HG03066 (cell line): ENCODE results near the gene TBC1D22A.

Experiments
- ATAC-seq: cut with Tn5 transposase; IDR thresholded peaks from one replicate; pipeline ENCODE4 v1.9.1; 2021; ENCODE audit warnings: low read depth; ENCODE audit not compliant: unreplicated experiment

TBC1D22A gene

GRCh38 chr22:46942799-46943785 lies 180.6 kb downstream of the TBC1D22A start:
- no peak for ATAC-seq

GRCh38 chr22:46945481-46945880 lies 183.0 kb downstream of the TBC1D22A start:
- no peak for ATAC-seq

DNA sequence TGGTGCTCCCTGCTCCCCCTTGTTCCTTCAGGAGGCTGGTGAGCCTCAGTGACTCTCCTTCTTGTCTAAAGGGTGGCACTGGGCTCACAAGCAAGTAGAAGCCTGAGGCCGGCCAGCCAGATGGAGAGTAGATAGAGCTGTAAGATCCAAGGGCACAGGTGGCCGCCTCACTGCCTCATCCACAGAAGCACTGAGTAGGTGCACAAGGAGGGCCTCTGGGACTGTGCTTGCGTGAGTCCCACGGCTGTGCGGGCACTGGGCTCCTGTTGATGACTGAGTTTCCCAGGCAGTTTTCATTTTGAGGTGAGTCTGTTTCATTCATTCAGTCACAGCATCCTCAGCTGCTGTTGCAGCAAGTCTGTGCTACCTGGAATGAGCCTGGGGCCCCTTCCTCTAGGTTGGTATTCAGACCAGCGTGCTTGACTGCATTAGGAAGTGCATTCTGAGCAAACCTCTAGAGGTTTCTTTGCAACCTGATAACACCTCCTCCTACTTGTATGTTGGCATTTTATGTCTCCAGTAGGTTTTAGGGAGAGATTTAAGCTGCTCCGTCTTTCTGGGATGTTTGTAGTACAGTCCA lies 184.0 kb downstream of the TBC1D22A start:
- ATAC-seq = no peak

GRCh38 chr22:46947516-46948257 lies 185.2 kb downstream of the TBC1D22A start:
- no peak for ATAC-seq

DNA sequence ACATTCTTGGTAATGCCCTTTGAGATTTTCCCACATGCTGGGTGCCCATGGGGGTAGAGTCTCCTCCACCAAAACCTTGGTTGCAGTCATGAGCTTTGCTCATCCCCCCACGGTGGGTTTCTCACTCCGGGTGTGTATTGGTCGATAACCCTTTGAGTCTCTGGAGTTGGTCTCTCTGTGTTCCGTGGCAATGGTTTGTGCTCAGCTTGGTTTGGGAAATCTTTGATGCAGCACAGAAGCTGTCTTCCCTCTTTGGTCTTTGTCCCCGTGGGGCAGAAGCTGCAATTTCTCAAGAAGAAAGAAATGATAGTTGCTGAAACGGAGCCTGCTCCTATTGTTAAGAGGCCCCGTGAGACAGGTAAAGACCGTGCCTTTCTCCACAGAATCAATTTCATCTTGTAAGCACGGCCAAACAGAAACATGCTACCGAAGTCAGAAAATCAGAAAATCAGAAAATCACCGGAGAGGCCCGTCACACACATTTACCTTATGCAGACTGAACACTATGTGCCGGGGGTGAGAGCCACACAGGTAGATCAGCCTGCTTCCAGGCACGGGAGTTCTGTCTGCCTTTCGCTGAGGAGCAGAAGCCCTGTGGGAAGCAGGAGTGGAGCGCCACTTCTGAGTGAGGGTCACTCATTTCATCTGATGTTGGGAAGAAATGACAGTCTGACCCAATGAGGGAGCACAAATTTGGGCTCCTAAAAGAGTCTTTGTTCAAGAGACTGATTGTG lies 186.1 kb downstream of the TBC1D22A start:
- no peak for ATAC-seq

- no peak for ATAC-seq
Observed at GRCh38 chr22:46951350-46951749, 188.9 kb downstream of the TBC1D22A start.

GRCh38 chr22:46951973-46952372 lies 189.5 kb downstream of the TBC1D22A start:
- ATAC-seq = no peak

DNA sequence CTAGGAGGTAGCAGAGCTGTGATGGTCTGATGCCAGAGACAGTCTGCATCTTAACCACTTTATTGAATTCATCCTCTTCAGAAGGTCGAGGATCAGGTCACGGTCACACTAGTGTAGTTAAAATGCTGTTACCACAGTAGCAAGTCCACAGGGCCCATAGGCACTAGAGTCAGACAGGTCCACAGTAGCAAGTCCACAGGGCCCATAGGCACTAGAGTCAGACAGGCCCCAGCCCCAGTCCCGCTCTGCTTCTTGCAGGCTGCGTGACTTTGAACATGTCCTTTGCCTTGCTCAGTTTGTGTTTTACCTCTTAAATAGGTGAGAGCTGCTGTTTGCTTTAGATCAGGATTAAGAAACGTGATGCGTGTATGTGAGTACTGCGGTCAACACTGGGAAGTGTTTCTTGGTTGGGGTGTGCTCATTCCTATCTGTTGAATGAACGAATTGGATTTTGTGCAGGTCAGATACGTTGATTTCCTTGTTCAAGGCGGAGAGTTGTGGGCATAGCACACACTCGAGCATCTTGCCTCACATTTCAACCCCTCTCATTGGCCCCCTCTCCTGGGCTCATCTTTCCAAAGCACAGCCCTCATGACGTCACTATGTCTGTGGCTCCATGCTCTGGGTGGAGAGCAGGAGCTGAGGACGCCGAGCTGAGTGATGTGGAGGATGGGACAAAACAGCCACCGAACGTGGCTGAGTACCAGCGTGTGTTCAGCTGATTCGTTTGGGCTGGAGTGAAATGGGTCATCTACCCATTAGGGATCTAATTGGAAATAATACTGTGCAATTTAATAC lies 191.7 kb downstream of the TBC1D22A start:
- ATAC-seq = no peak

DNA sequence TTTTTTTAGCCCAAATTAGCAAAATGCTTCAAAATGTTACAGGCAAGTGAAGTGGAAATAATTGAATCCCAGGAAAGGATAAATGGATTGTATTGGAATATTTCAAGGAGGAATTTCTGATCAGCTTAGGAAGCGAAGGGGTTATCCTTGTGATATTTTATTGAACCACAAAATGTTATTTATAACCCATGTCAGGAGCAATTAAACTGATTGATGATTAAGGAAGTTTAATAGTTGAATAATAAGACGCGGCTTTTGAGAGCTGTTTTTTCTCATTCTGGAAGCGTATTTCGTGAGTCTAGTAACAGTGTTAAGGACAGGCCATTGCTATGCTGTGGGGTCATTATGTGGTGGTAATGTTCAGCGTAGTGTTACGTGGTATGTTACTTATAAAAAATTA lies 192.3 kb downstream of the TBC1D22A start:
- no peak for ATAC-seq

DNA sequence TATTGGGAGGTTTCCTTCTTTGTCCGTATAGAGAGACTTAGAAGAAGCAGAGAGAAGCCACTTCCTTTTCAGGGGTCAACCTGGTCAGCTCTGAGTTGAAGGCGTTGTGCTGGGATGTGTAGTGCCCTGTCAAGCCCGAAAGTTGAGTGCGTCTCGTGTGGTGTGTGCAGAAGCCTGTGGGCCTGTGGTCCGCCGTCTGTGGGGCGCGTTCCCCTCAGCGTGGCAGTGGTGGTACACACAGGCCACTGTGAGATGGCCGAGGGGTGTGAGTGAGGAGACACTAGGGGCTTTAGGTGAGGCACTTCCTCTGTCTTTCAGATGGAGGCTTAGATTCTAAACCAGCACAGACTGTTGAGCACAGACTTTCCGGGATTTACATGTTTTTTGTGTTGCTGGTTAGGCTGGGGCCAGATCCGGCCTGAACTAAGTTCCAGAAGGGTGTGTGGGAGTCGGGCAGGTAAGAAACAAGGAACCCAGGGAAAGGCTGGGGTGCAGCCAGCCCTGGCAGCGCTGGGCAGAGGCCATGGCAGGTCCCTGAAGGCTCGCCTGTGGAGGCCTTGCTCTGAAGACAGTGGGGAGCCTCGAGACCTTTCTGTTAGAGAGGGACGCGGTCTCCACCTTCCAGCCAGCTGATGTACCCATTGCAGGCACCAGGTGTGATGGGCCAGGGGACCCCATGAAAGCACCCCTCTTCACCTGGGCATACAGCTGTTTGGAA lies 194.2 kb downstream of the TBC1D22A start:
- no peak for ATAC-seq

DNA sequence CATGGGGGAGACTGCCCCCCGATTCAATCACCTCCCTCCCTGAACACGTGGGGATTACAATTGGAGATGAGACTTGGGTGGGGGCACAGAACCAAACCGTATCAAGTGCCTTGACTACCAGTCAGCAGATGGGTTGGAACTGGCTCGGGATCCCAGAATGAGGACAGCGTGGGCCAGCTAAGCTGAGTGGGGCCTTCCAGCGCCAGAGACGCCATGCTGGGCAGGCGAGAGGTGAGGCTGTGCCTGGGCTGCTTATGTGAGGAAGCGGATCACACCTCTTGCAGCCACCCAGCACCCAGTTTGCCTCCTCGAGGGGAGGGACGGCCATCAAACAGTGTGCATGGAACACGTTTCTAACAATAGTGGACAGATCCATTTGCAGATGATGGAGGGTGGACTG lies 195.1 kb downstream of the TBC1D22A start:
- no peak for ATAC-seq

DNA sequence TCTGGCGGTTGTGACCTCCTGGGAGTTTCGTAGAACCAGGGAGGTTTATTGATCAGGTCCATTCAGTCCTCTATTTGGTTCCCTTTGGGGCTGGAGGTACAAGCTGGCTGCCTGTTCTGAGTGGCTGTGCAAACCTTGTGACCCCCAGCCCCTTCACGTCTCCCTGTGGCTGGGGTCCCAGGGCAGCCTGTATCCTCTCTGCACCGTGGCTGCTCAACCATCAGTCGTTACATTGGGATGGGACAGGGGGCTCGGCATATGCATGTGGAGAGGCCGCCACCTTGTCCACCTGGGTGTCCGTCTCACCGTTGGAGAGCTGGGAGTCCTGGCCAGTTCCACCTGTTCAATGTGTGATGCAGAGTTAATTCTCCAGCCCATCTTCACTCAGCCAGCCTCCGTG lies 195.7 kb downstream of the TBC1D22A start:
- ATAC-seq = no peak

GRCh38 chr22:46958658-46959057 lies 196.2 kb downstream of the TBC1D22A start:
- ATAC-seq = no peak

GRCh38 chr22:46959369-46959768 lies 196.9 kb downstream of the TBC1D22A start:
- no peak for ATAC-seq

- ATAC-seq = no peak
Observed at GRCh38 chr22:46961591-46962295, 199.3 kb downstream of the TBC1D22A start.

- ATAC-seq = no peak
Observed at GRCh38 chr22:46962406-46962805, 200.0 kb downstream of the TBC1D22A start.

- ATAC-seq = no peak
Observed at GRCh38 chr22:46963672-46964545, 201.5 kb downstream of the TBC1D22A start.
